Astrocyte of the cerebellum (primary cell): Measurements from ENCODE around the gene CD164.
A peak's percentile ranks its signal among the peaks of the same experiment; 100 is the strongest.

Experiments
- DNase-seq: peaks from one replicate; pipeline ENCODE4 v3.0.0-alpha.2; 2011; ENCODE audit warnings: low read depth
- H3K4me3 ChIP-seq: 2 replicates; pipeline ENCODE4 v1.5.1; 2011; ENCODE audit warnings: mild to moderate bottlenecking, low read depth, low read length, moderate library complexity
- in situ Hi-C: cut with HindIII; loops from 2 replicates; pipeline ENCODE4 v1.10.0; 2017; ENCODE audit warnings: low sequenced_read_pairs
- TF ChIP-seq, protein P1 (sequence below): IDR thresholded peaks from 2 replicates; pipeline ENCODE4 v1.5.1; 2012; ENCODE audit warnings: low read length, low read depth, moderate library complexity, mild to moderate bottlenecking; ENCODE audit errors: missing control alignments

CD164 gene

GRCh38 chr6:109379711-109380110 is 2.6 kb downstream of the CD164 start:
- H3K4me3 ChIP-seq, result peak overlapping the region; percentile 84
- no peak for DNase-seq
- TF ChIP-seq, protein P1, sequence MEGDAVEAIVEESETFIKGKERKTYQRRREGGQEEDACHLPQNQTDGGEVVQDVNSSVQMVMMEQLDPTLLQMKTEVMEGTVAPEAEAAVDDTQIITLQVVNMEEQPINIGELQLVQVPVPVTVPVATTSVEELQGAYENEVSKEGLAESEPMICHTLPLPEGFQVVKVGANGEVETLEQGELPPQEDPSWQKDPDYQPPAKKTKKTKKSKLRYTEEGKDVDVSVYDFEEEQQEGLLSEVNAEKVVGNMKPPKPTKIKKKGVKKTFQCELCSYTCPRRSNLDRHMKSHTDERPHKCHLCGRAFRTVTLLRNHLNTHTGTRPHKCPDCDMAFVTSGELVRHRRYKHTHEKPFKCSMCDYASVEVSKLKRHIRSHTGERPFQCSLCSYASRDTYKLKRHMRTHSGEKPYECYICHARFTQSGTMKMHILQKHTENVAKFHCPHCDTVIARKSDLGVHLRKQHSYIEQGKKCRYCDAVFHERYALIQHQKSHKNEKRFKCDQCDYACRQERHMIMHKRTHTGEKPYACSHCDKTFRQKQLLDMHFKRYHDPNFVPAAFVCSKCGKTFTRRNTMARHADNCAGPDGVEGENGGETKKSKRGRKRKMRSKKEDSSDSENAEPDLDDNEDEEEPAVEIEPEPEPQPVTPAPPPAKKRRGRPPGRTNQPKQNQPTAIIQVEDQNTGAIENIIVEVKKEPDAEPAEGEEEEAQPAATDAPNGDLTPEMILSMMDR, result no peak
- in situ Hi-C loops, result no loop called here

- in situ Hi-C loops, result no loop called here
- DNase-seq, result no peak
- TF ChIP-seq, protein P1, result no peak
- no peak overlapping the region for H3K4me3 ChIP-seq
Measured at GRCh38 chr6:109377717-109378116, 4.5 kb downstream of the CD164 start.

DNA sequence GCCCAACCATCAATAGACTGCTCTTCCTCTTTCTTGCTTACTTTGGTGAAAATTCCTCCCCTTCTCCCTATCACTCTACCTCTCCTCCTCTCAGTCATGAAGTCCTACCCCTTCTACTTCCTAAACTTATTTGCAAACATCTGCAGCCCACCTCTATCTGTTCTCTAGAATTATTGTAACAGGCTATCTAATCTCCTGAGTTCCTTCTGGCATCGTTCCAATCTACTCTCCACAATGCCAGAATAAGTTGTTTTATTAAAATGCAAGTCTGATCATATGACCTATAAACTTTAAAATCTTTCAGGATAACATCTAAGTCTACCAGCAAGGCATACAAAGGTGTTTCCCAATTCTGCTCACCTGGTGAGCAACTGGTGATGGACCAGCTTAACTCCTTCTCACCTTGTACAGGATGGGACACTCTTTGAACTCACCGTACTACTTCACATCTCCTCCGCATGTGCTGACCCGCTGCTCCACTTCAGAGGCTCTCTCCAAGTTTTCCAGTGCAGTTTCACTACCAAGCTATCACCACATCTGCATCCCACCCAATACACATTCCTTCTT is 7.9 kb downstream of the CD164 start:
- DNase-seq, result no peak
- in situ Hi-C loops, result no loop called here

DNA sequence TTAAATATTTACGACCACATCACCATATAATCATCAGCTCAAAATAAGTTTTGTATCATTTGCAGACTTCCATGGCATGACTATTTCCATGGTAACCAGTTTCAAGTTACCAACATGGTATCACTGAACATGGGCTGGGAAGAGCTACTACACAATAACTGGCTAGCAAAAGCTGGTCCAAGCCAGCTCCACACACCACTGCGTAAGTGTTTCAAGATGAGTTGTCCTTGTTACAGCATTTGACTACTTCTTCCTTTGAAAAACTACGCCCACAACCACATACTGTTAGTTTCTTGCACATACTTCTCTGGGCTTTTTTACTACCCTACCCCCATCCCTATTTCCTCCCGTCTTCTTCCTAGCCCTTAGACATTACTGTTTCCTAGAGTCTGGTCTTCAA is 8.5 kb downstream of the CD164 start:
- DNase-seq, result no peak
- in situ Hi-C loops, result no loop called here
- TF ChIP-seq, protein P1, result no peak

More for the DNA sequence above, 7.9 kb downstream of the CD164 start:
- no peak overlapping the region for H3K4me3 ChIP-seq
- TF ChIP-seq, protein P1, result no peak

GRCh38 chr6:109373331-109373730 is 8.9 kb downstream of the CD164 start:
- H3K4me3 ChIP-seq, result no peak overlapping the region
- TF ChIP-seq, protein P1, result no peak
- no peak for DNase-seq
- in situ Hi-C loops, result no loop called here

More for the DNA sequence above, 8.5 kb downstream of the CD164 start:
- H3K4me3 ChIP-seq, result no peak overlapping the region

DNA sequence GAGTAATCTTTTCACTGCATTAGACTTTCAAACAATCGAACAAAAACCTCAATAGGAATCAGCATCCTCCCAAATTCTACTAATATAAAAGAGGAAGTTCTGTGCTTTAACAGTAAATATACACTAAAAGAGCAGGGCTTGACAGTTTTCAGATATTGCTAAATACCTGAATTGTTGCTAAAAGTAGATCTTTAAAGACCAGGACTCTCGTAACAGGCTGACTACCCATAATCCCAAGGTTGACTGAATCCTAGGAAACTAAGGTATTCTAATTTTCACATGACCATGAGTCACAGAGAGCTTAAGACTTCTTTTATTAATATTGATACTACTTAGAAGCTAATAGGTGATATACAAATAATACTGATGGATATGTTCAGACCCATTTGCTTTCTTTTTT is 10.1 kb downstream of the CD164 start:
- DNase-seq, result no peak
- in situ Hi-C loops, result no loop called here
- H3K4me3 ChIP-seq, result no peak overlapping the region
- TF ChIP-seq, protein P1, result no peak
